ENCODE results near the gene TEC.

The TEC gene

DNA sequence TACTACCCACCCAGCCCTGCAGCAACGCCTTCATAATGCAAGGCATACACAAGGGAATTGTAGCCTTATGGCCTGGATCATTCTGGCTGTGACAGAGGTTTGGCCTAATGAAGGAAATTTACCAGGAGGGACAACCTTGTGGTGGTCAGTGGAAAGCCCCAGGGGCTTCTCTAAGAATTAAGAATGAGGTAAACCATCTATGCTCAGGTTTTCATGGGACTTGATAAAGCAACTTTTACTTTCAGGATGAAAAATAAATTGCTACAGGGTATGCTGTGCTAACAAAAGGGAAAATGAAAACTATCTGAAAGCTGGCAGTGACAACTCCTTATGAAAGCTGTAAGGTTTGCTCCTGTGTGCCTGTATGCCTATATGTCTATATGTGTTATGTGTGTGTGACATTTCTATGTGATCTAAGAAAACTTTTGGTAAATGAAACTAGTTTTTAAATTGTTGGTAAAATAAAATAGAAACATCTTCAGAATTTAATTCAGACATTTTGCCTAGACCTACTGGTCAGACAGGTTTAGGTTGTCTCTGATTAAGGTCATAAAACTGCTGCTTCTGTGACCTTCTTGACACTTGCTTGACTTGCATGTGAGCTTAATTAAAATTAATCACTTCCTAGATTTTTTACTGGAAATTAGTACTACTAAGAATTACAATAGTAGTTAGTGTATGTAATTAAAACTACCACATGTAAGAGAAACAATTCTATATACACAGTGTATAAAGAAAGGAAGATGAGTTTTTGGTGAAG, 115.7 kb downstream of the TEC start:
- peak; percentile 10 for DNase-seq

DNA sequence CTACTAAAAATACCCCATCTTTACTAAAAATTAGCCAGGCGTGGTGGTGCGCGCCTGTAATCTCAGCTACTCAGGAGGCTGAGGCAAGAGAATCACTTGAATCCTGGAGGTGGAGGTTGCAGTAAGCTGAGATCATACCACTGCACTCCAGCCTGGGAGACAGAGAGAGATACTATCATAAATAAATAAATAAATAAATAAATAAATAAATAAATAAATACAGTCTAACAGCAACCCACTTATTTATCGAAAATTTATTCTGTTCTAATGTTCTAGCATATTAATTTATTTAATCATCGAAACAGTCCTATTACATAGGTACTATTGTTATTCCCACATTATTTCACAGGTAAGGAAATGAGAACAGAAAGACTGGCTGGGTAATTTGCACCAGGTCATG, 117.4 kb downstream of the TEC start:
- no peak for DNase-seq

GRCh38 chr4:48149827-48150370, 119.7 kb downstream of the TEC start:
- no peak for DNase-seq

- no peak for DNase-seq
These were observed 122.0 kb downstream of the TEC start for GRCh38 chr4:48147621-48148020.

- peak; percentile 62 for DNase-seq
These were observed 128.6 kb downstream of the TEC start for GRCh38 chr4:48141048-48141447.

- no peak for DNase-seq
These were observed 129.9 kb downstream of the TEC start for GRCh38 chr4:48139691-48140090.

DNA sequence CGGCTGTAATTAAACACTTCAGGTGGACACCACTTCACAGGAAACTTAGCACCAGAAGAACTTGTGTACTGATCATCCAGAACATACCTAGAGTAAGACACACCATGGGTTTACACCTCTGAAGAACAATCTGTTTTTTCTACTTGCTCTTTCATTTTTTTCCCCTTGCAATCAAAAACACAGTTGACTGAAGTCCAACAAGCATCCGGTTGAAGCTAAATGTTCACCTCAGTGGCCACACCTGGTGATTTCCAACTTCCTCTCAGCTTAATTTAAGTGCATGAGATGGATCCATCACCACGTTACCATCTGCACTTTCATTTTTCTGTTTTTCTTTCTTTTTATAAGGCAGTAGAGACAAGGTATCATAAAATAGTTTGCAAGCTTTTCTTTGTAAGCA, 130.7 kb downstream of the TEC start:
- DNase-seq: no peak

DNA sequence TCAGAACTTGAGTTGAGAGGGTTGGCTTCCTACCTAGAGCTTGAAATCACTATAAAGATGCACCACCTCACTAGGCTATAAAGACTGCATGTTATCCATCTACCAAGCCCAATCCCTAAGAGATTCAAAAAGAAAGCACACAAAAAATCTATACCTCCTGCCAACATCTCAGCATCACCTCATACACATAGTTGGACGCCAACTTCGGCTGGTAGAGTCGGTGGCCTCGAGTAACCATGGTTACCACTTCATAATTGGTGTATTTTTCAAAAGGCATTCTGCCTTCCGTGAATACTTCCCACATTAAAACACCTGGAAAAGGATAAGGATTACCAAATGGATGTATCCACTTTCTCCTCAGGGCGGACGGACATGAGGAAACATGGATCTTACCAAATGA, 131.1 kb downstream of the TEC start:
- no peak for DNase-seq

GRCh38 chr4:48137846-48138245, 131.8 kb downstream of the TEC start:
- no peak for DNase-seq

GRCh38 chr4:48134081-48134480, 135.6 kb downstream of the TEC start, which contains the start of gene TXK:
TXK (minus strand) TSS chr4:48134250; CDS start chr4:48134170, 80 bp downstream.
- DNase-seq: no peak

GRCh38 chr4:48133669-48134068, 136.0 kb downstream of the TEC start:
- DNase-seq: no peak

DNA sequence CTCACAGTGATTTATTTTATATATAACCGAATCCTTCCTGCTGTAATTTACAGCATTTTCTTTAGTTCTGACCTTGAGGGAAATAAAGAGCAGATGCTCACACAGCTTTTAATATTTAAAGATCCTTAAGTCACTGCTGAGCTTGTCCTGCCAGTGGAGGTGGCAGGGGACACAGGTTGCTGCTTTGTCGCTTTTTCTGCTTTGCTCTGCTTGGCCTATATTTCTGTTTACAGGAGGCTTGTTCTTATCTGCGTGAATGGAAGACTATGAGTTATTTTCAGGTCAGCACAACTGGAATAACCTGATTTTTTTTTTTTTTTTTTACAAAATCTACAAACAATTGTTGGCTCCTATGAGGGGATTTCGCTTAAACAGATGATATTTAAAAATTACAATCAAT, 137.9 kb downstream of the TEC start:
- no peak for DNase-seq

- no peak for DNase-seq
These were observed 139.5 kb downstream of the TEC start for GRCh38 chr4:48130100-48130499.

DNA sequence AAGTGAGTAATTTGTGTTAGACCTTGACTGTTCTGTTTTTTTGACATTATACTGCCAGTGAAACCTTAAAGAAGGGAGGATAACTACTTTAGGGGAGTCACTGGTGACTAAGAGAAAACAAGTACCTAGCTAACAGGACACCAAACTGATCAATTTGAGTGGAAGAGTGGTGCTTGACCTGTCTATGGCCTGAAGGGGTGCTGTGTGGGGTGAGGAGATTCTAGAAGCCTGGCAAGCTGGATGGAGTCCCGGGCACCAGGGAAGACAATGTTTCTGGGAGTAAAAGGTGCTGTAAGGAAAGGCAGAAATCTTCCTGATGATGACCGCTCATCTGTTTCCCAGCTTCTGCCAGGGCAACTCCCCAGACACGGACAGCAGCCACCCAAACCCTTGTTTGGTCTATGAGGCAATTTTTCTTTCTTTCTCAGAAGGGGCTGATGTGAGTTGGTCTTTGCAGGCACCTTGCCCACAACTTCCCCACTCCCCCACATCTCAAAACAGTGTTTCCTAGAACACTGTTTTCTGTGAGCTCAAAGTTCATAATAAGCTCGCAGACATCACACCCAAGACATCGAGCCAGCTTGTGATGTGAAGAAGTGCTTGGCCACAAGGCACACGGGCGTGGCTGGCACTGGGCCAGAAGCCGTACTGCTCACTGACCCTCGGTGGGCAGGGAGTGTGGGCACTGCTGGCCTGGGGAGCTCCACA, 140.2 kb downstream of the TEC start:
- peak; percentile 82 for DNase-seq

DNA sequence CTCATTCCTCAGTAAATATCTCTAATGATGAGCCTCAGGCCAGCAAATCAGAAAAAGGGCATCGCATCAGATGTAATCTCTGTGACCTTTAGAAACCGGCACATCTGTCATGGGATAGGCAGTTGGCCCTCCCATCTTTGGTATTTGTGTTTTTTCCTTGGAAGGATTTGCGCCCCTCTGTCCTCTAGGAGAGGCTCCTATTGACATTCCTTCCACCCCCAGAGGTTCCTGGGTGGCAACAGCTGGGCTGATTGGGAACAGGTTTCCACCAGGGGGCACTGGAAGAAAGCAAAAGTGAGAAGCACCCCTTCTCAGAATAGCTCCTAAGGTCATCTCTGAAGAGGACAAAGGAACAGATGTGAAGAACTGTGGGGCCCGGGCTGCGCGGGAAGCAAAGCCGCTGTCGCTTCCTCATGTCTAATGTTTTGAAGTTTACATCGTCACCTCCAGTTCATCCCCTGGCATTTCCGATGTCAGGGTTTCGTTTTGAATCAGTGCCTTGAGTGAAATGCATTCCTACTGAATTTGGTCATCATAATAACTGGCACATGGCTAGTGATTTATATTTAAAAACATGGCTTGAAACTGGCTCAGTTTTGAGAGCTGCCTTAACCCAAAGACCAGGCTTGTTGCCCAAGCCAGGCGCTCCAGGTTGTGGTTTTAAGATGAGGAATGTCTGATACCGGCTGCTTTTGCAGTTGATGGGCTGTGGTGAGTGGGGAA, 141.8 kb downstream of the TEC start:
- peak; percentile 77 for DNase-seq

GRCh38 chr4:48127231-48127630, 142.4 kb downstream of the TEC start:
- DNase-seq: no peak

- DNase-seq: peak; percentile 43
These were observed 143.0 kb downstream of the TEC start for GRCh38 chr4:48126621-48127020.

DNA sequence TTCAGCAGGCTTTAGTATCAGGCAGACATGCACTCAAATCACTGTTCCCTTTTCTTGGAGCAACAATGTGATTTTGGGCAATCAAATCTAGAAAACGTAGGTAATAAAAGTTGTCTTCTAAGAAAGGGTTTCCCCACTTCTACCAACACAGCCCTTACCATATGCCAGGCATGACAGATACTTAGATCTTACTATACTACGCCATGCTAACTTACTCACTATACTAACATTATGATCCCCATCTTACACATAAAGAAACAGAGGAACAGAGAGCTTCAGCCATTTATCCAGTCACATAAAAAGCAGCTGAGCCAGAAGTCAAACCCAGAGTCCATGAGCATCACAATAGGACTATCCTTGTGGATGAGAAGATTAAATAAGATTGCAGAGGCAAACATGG, 144.8 kb downstream of the TEC start:
- DNase-seq: no peak

DNA sequence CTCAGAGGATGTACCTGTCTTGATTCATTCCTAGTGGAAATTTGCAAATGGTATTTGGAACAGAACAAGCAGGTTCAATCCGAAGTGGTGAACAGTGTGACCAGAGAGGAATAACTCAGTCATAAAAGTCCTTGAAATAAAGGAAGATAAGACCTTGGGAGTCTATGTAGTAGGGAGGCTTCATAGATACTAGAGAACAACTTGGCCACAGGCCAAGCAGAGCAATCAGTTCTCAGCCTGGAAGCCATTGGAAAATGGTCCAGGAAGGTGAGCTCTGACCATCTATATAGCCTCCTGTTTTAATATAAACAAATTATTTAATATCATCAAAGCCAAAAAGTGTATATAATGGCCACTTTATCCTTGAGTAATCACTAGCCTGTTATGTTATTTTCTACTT, 146.9 kb downstream of the TEC start:
- DNase-seq: no peak

DNA sequence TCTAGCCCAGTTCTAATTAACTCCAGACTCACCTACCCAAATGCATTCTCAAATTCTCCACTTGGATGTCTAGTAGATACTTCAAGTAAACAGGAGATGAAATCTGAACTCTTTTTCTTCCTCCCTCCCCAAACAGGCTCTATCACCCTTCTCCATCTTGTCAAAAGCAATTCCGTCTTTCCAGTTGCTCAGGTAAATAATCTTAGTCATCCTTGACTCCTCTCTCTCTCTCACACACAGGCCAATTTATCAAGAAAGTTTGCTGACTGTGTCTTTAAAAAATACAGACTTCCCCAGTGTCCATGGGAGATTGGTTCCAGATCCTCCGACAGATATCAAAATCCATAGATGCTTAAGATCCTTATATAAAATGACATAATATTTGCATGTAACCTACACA, 148.5 kb downstream of the TEC start:
- no peak for DNase-seq

- no peak for DNase-seq
These were observed 149.5 kb downstream of the TEC start for GRCh38 chr4:48120132-48120531.

DNA sequence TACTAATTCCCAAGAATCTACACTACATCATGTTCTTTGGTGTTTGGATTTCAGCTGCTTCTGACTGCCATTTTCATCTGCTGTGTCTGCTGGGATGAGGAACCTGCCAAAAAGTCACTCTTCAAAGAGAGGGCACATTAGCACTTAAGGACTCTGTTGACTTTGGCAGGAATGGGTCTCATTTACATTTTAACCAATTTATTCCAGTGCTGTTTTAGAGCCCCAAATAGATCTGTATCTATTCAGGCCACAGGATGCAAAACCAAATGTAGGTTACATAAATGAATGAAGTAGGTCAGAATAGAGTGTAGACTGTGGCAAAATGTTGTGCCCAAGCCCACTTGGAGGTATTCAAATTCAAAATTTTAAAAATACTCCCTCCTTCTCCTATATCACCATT, 150.0 kb downstream of the TEC start:
- DNase-seq: no peak

- no peak for DNase-seq
These were observed 151.6 kb downstream of the TEC start for GRCh38 chr4:48118081-48118480.

DNA sequence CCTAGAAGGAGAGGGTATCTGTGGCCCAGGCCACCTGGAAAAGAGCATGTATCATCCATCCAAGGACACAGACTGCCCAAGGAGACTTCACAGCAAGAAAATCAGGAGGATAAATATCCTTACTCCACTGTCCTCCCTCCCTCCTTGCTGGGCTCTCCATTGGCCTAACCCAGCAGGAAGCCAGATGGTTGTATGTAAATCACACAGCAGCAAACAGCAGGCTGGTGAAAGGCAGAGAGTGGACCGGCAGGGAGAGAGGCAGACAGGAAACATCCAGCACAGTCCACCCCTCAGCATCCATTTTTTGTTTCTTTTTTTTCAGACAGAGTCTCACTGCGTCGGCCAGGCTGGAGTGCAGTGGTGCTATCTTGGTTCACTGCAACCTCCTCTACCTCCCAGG, 153.1 kb downstream of the TEC start:
- no peak for DNase-seq

All from OCI-M1 (cell line).